Activated CD8-positive, alpha-beta T cell treated with anti-CD3 and anti-CD28 coated beads for 36 hours (primary cell): Measurements from ENCODE around the gene FCMR. TPM values are rescaled to one million over a fixed set of nuclear protein-coding genes. Genes with fewer than 3 reads are reported as not detected.

Experiments used
- ATAC-seq: fragments of 200-7000 bp; cut with Tn5 transposase; one replicate; pipeline ENCODE4 v1.10.0; 2021; ENCODE audit warnings: mild to moderate bottlenecking, moderate library complexity
- CTCF ChIA-PET: fragments of 350-600 bp; sonication (Branson Sonifier 250); formaldehyde crosslinking; loops from one replicate; lab custom pipeline; 2021; ENCODE audit warnings: antibody characterized with exemption; lab: Charles Lee
- POLR2A ChIA-PET: fragments of 350-600 bp; sonication (Branson Sonifier 250); formaldehyde crosslinking; loops from one replicate; lab custom pipeline; 2021; ENCODE audit warnings: antibody characterized with exemption; lab: Charles Lee
- DNase-seq: peaks from one replicate; pipeline ENCODE4 v3.0.0-alpha.2; 2020
- H3K27ac Mint-ChIP-seq: one replicate; pipeline ENCODE4 v1.8.0; 2021; ENCODE audit warnings: mild to moderate bottlenecking, mixed read lengths
- H3K27me3 Mint-ChIP-seq: one replicate; pipeline ENCODE4 v1.8.0; 2021; ENCODE audit warnings: mixed read lengths
- H3K36me3 Mint-ChIP-seq: one replicate; pipeline ENCODE4 v1.8.0; 2021; ENCODE audit warnings: low read depth, mixed read lengths
- H3K4me1 Mint-ChIP-seq: one replicate; pipeline ENCODE4 v1.8.0; 2021; ENCODE audit warnings: low read depth, mixed read lengths
- H3K4me3 Mint-ChIP-seq: one replicate; pipeline ENCODE4 v1.8.0; 2021; ENCODE audit warnings: mild to moderate bottlenecking, moderate library complexity, mixed read lengths
- H3K9me3 Mint-ChIP-seq: one replicate; pipeline ENCODE4 v1.8.0; 2021; ENCODE audit warnings: mixed read lengths
- intact Hi-C: fragments of 100-400 bp; cut with micrococcal nuclease; formaldehyde crosslinking; loops from one replicate; pipeline ENCODE4 v1.10.0; 2022
- total RNA-seq, 2 experiments: library from RNA; stranded (reverse); gene quantifications; one replicate each; pipeline ENCODE4 v1.2.3, GENCODE V29; 2021
- TF ChIP-seq, protein P1 (sequence below): fragments of 200-600 bp; IDR thresholded peaks from one replicate; pipeline ENCODE4 v1.8.0; 2022; ENCODE audit warnings: antibody characterized with exemption, mild to moderate bottlenecking

Gene FCMR
- total RNA-seq, 2 experiments from 2014 or later, result 49.4 to 51.7 TPM

DNA sequence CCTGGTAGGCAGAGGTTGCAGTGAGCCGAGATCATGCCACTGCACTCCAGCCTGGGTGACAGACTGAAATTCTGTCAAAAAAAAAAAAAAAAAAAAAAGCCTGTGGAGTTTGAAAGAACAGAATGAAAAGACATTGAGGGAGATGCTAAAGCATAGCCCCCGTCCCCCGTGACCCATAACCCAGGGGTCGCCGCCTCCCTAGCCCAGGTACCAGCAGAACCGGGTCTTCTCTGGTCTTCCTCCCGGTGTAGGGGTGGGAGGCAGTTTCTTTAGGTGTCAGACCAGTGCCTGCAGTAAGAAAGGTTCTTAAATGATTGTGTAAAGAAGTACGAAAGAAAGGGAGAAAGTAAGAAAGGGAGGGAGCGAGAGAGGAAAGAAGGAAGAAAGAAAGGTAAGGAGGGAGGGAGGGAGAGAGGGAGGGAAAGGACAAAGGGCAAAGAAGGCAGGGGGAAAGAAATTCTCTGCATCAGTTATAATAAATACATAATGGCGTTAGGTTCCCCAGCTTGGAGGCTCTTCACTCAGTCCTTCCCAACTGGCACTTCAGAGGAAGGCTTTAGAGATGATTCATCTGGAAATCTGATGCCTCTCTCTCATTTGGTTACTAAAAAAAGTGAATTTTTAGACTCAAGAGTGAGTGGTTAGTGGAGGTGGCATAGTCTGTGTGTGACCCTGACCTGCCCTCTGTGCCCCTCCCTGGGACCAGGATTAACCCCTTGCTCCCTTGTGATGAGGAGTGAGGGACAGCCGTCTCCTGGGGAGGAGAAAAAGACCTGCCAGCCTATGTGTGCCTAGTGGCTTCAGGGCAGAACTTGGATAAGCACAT, 23.4 kb downstream of the FCMR start:
- Mint-ChIP-seq H3K4me3 (no peak overlapping the region), H3K4me1 (peaks cover 71% of the 10 kb centered on the region), H3K36me3 (peaks cover 5% of the 10 kb centered on the region), H3K27me3 (no peaks in the 10 kb centered on the region), H3K9me3 (no peaks in the 10 kb centered on the region), H3K27ac (peak overlapping the region; percentile 40)
- intact Hi-C loops, result no loop called here
- TF ChIP-seq, protein P1, sequence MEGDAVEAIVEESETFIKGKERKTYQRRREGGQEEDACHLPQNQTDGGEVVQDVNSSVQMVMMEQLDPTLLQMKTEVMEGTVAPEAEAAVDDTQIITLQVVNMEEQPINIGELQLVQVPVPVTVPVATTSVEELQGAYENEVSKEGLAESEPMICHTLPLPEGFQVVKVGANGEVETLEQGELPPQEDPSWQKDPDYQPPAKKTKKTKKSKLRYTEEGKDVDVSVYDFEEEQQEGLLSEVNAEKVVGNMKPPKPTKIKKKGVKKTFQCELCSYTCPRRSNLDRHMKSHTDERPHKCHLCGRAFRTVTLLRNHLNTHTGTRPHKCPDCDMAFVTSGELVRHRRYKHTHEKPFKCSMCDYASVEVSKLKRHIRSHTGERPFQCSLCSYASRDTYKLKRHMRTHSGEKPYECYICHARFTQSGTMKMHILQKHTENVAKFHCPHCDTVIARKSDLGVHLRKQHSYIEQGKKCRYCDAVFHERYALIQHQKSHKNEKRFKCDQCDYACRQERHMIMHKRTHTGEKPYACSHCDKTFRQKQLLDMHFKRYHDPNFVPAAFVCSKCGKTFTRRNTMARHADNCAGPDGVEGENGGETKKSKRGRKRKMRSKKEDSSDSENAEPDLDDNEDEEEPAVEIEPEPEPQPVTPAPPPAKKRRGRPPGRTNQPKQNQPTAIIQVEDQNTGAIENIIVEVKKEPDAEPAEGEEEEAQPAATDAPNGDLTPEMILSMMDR, result no peak
- DNase-seq, result no peak
- ChIA-PET CTCF (interaction anchor here (0.8 to 4.2 kb wide), 6 partner anchors 7 to 90 kb away, joined by 3 to 31 read pairs (median 3); partner anchors contain the start of gene IL20), POLR2A (interaction anchor here (1.1 to 3.3 kb wide), 6 partner anchors 8 to 80 kb away, joined by 3 to 21 read pairs (median 4); no protein-coding TSS in a partner anchor)
- no peak for ATAC-seq

DNA sequence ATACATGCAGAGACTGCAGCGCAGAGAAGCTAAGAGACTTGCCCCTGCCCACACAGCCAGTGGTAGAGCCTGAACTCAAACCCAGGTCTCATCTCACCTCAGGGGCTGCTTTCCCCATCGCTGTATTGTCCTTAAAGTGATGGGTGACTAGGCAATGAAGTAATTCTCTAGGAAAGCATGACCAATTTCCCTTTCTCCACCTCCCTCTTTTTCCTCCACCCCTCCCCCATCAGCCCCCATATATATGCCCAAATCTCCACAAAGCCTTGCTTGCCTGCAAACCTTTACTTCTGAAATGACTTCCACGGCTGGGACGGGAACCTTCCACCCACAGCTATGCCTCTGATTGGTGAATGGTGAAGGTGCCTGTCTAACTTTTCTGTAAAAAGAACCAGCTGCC, 24.6 kb downstream of the FCMR start, which contains the start of gene IL24:
Gene IL24, plus strand, starts transcription at position 269 of the 400 bp plus-strand sequence. CDS start 390 bp downstream, outside the sequence.
- H3K9me3 Mint-ChIP-seq, result no peaks in the 10 kb centered on the region
- ATAC-seq (peak; percentile 84), DNase-seq (peak; percentile 74)
- TF ChIP-seq, protein P1, result no peak
- peak within 1 kb of the TSS; percentile 49 for H3K4me3 Mint-ChIP-seq
- H3K27ac Mint-ChIP-seq, result peak within 1 kb of the TSS; percentile 72
- H3K36me3 Mint-ChIP-seq, result no peaks in the 10 kb centered on the region
- peaks cover 73% of the 10 kb centered on the region for H3K4me1 Mint-ChIP-seq
- CTCF ChIA-PET, result interaction anchor here (0.7 to 4.2 kb wide), 10 partner anchors 8 to 171 kb away, joined by 3 to 31 read pairs (median 3); partner anchors contain the start of gene IL20
- intact Hi-C loops, result no loop called here
- POLR2A ChIA-PET, result interaction anchor here (1.2 to 3.3 kb wide), 7 partner anchors 9 to 79 kb away, joined by 3 to 21 read pairs (median 4); no protein-coding TSS in a partner anchor
- no peaks in the 10 kb centered on the region for H3K27me3 Mint-ChIP-seq

DNA sequence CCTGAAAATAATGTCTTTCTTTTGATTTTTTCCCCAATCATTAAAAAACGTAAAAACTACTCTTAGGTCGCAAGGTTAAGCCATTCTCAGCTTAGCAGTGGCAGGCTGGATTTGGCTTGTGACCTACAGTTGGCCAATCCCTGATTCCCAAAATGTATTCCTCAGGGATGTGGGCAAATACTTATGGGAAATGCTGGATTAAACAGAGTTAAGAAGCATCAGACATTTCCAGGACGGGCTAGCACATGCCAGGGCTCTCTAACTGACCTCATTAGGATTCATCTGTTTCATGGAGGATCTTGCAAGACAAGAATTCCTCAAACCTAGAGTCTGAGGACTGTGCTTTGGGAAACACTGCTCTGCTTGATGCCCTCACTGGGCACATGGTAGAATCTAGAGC, 25.5 kb downstream of the FCMR start:
- no peaks in the 10 kb centered on the region for H3K27me3 Mint-ChIP-seq
- ATAC-seq, result no peak
- intact Hi-C loops, result no loop called here
- TF ChIP-seq, protein P1, result no peak
- H3K4me1 Mint-ChIP-seq, result peaks cover 66% of the 10 kb centered on the region
- CTCF ChIA-PET, result interaction anchor here (1.1 to 4.2 kb wide), 10 partner anchors 9 to 86 kb away, joined by 3 to 31 read pairs (median 4); partner anchors contain the start of gene IL20
- H3K36me3 Mint-ChIP-seq, result no peaks in the 10 kb centered on the region
- DNase-seq, result no peak
- H3K4me3 Mint-ChIP-seq, result no peak overlapping the region
- POLR2A ChIA-PET, result interaction anchor here (0.6 to 3.3 kb wide), 5 partner anchors 10 to 72 kb away, joined by 3 to 21 read pairs (median 4); no protein-coding TSS in a partner anchor
- no peaks in the 10 kb centered on the region for H3K9me3 Mint-ChIP-seq
- peak overlapping the region; percentile 72 for H3K27ac Mint-ChIP-seq

DNA sequence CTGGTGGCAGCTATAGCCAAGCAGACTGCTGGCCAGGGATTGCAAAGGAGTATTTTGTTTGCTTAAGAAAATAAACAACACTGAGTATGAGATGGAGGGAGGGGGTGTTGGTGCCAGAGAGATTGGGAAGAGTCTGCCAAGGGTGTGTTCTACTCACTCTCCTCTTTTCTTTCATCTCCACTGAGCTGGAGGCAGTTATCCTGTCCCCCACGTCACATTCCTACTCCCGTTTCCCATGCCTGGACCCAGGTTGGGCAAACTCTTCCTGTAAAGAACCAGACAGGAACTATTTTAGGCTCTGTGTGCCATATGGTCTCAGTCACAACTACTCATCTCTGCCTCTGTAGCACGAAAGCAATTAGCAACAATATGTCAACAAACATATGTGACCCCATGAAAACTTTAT, 25.9 kb downstream of the FCMR start:
- H3K4me1 Mint-ChIP-seq, result peaks cover 66% of the 10 kb centered on the region
- ChIA-PET POLR2A (interaction anchor here (1.7 to 3.3 kb wide), 3 partner anchors 10 to 13 kb away, joined by 4 to 21 read pairs (median 7); no protein-coding TSS in a partner anchor), CTCF (interaction anchor here (1.0 to 4.2 kb wide), 12 partner anchors 9 to 169 kb away, joined by 3 to 31 read pairs (median 6); partner anchors contain the start of gene IL20)
- DNase-seq (no peak), ATAC-seq (no peak)
- H3K9me3 Mint-ChIP-seq, result no peaks in the 10 kb centered on the region
- intact Hi-C loops, result no loop called here
- H3K36me3 Mint-ChIP-seq, result no peaks in the 10 kb centered on the region
- H3K4me3 Mint-ChIP-seq, result no peak overlapping the region
- H3K27me3 Mint-ChIP-seq, result no peaks in the 10 kb centered on the region
- no peak overlapping the region for H3K27ac Mint-ChIP-seq
- TF ChIP-seq, protein P1, result no peak
